Karpas-422 (cell line): ENCODE results near the gene MED15. TPM values are rescaled to one million over a fixed set of nuclear protein-coding genes. Genes with fewer than 3 reads are reported as not detected.
A peak's percentile ranks its signal among the peaks of the same experiment; 100 is the strongest.
"Not testable (repeated sequence)": the region's sequence is repeated elsewhere in the genome, so short reads cannot be mapped to it uniquely, and the experiment has no call there.

ENCODE experiments used
- DNase-seq: peaks from one replicate; pipeline ENCODE4 v3.0.0-alpha.2; 2015
- H2AFZ ChIP-seq: fragments of 200-600 bp; sonication (generic); 2 replicates; pipeline ENCODE4 v1.6.1; 2014; ENCODE audit warnings: antibody characterized with exemption, low read length, mixed read lengths
- H3K27ac ChIP-seq: fragments of 200-600 bp; sonication (generic); 2 replicates; pipeline ENCODE4 v1.5.1; 2014; ENCODE audit warnings: mild to moderate bottlenecking, low read length, moderate library complexity
- H3K27me3 ChIP-seq: fragments of 200-600 bp; sonication (generic); 2 replicates; pipeline ENCODE4 v1.6.1; 2014; ENCODE audit warnings: low read length, mixed read lengths
- H3K36me3 ChIP-seq: fragments of 200-600 bp; sonication (generic); 2 replicates; pipeline ENCODE4 v1.6.1; 2014; ENCODE audit warnings: low read length, mixed read lengths; ENCODE audit not compliant: insufficient read depth
- H3K4me1 ChIP-seq: fragments of 200-600 bp; sonication (generic); 2 replicates; pipeline ENCODE4 v1.6.1; 2014; ENCODE audit warnings: mild to moderate bottlenecking, low read length, mixed read lengths
- H3K4me2 ChIP-seq: fragments of 200-600 bp; sonication (generic); 2 replicates; pipeline ENCODE4 v1.6.1; 2014; ENCODE audit warnings: low read length, low read depth, mild to moderate bottlenecking; ENCODE audit not compliant: poor library complexity, severe bottlenecking
- H3K4me3 ChIP-seq: fragments of 200-600 bp; sonication (generic); 2 replicates; pipeline ENCODE4 v1.5.1; 2014; ENCODE audit warnings: mild to moderate bottlenecking, antibody characterized with exemption, low read length, mixed read lengths
- H3K79me2 ChIP-seq: fragments of 200-600 bp; sonication (generic); 2 replicates; pipeline ENCODE4 v1.6.1; 2014; ENCODE audit warnings: mild to moderate bottlenecking, low read length, mixed read lengths
- H3K9ac ChIP-seq: fragments of 200-600 bp; sonication (generic); 2 replicates; pipeline ENCODE4 v1.6.0; 2014; ENCODE audit warnings: low read length
- H3K9me2 ChIP-seq: fragments of 200-600 bp; sonication (generic), shearing (Covaris generic); replicated peaks from 2 replicates; pipeline ENCODE4 v1.6.0; 2014; ENCODE audit warnings: mild to moderate bottlenecking, low read length, moderate library complexity; ENCODE audit not compliant: insufficient read depth
- H3K9me3 ChIP-seq: fragments of 300-700, 200-600 bp; sonication (generic); 2 replicates; pipeline ENCODE4 v1.6.1; 2014; ENCODE audit warnings: low read length, mixed read lengths
- H4K20me1 ChIP-seq: fragments of 200-600 bp; sonication (generic); 2 replicates; pipeline ENCODE4 v1.6.1; 2014; ENCODE audit warnings: mild to moderate bottlenecking, antibody characterized with exemption, low read length, low read depth; ENCODE audit not compliant: insufficient read depth
- total RNA-seq: library from RNA; depleted of rRNA; stranded (reverse); fragments of >200 nt; shearing (Covaris generic); gene quantifications from 2 replicates; pipeline ENCODE4 v1.2.3, GENCODE V29; 2014; ENCODE audit warnings: low replicate concordance

MED15 gene
- total RNA-seq, 1 experiment from 2014 or later = 36.9 TPM

- Histone ChIP-seq H2AFZ (no peak overlapping the region), H3K27ac (no peak overlapping the region), H3K79me2 (peaks cover 5% of the 10 kb centered on the region), H3K27me3 (no peaks in the 10 kb centered on the region), H3K4me2 (no peak overlapping the region), H3K9me3 (no peaks in the 10 kb centered on the region), H3K36me3 (no peaks in the 10 kb centered on the region), H3K4me1 (peaks cover 9% of the 10 kb centered on the region), H3K9ac (no peak overlapping the region), H3K9me2 (no peaks in the 10 kb centered on the region), H3K4me3 (no peak overlapping the region), H4K20me1 (no peaks in the 10 kb centered on the region)
- DNase-seq = no peak
Observed at GRCh38 chr22:20499769-20500168, 7.6 kb upstream of the MED15 start.

- Histone ChIP-seq H3K9me2 (no peaks in the 10 kb centered on the region), H2AFZ (no peak overlapping the region), H3K36me3 (no peaks in the 10 kb centered on the region), H3K4me1 (peaks cover 9% of the 10 kb centered on the region), H3K27ac (no peak overlapping the region), H4K20me1 (peaks cover 1% of the 10 kb centered on the region; the same call in 1 of the 2 replicates), H3K27me3 (no peaks in the 10 kb centered on the region), H3K4me2 (no peak overlapping the region), H3K9ac (no peak overlapping the region), H3K4me3 (no peak overlapping the region), H3K79me2 (peaks cover 17% of the 10 kb centered on the region), H3K9me3 (no peaks in the 10 kb centered on the region)
- DNase-seq = no peak
Observed at GRCh38 chr22:20503816-20504215, 3.6 kb upstream of the MED15 start.

- not testable (repeated sequence) for H4K20me1 ChIP-seq, H3K9me3 ChIP-seq, H3K27me3 ChIP-seq, DNase-seq, H3K9ac ChIP-seq, H3K4me2 ChIP-seq, H2AFZ ChIP-seq, H3K4me3 ChIP-seq, H3K9me2 ChIP-seq, H3K36me3 ChIP-seq, H3K27ac ChIP-seq
- peaks cover 15% of the 10 kb centered on the region for H3K4me1 ChIP-seq
- peaks cover 23% of the 10 kb centered on the region for H3K79me2 ChIP-seq
Observed at GRCh38 chr22:20504293-20504922, 3.0 kb upstream of the MED15 start.

GRCh38 chr22:20506543-20507252 is 712 bp upstream of the MED15 start:
- no peak for DNase-seq
- Histone ChIP-seq H3K9me2 (no peaks in the 10 kb centered on the region), H3K36me3 (0 out of 2 replicates have a peak, but pooled peaks cover 5% of the 10 kb centered on the region), H3K27me3 (no peaks in the 10 kb centered on the region), H3K9me3 (no peaks in the 10 kb centered on the region), H4K20me1 (peaks cover 28% of the 10 kb centered on the region), H3K9ac (peak overlapping the region; percentile 83), H3K4me2 (peak overlapping the region; percentile 94), H2AFZ (peak overlapping the region; percentile 91; the same call in 1 of the 2 replicates), H3K4me3 (peak overlapping the region; percentile 83), H3K4me1 (peaks cover 36% of the 10 kb centered on the region), H3K79me2 (peaks cover 46% of the 10 kb centered on the region), H3K27ac (no peak overlapping the region)

GRCh38 chr22:20508067-20508755 is 801 bp downstream of the MED15 start:
- peak overlapping the region; percentile 94 for H3K4me2 ChIP-seq
- H4K20me1 ChIP-seq = peaks cover 28% of the 10 kb centered on the region
- H3K4me1 ChIP-seq = peaks cover 36% of the 10 kb centered on the region
- not testable (repeated sequence) for H2AFZ ChIP-seq, H3K36me3 ChIP-seq, H3K9me2 ChIP-seq, H3K9me3 ChIP-seq, H3K27me3 ChIP-seq
- DNase-seq = peak; percentile 50
- H3K27ac ChIP-seq = peak overlapping the region; percentile 44
- peak overlapping the region; percentile 83 for H3K4me3 ChIP-seq
- peaks cover 61% of the 10 kb centered on the region for H3K79me2 ChIP-seq
- H3K9ac ChIP-seq = peak overlapping the region; percentile 83

GRCh38 chr22:20508815-20509271 is 1.4 kb downstream of the MED15 start:
- Histone ChIP-seq H3K4me3 (peak overlapping the region; percentile 83), H4K20me1 (peaks cover 28% of the 10 kb centered on the region), H3K79me2 (peaks cover 67% of the 10 kb centered on the region), H3K9me2 (no peaks in the 10 kb centered on the region), H2AFZ (no peak overlapping the region), H3K9me3 (no peaks in the 10 kb centered on the region), H3K4me1 (peaks cover 36% of the 10 kb centered on the region), H3K36me3 (0 out of 2 replicates have a peak, but pooled peaks cover 5% of the 10 kb centered on the region), H3K4me2 (peak overlapping the region; percentile 94), H3K27ac (peak overlapping the region; percentile 68), H3K9ac (peak overlapping the region; percentile 83), H3K27me3 (no peaks in the 10 kb centered on the region)
- DNase-seq = peak; percentile 72

GRCh38 chr22:20509344-20510047 is 2.1 kb downstream of the MED15 start:
- Histone ChIP-seq H3K36me3 (0 out of 2 replicates have a peak, but pooled peaks cover 5% of the 10 kb centered on the region), H3K9ac (peak overlapping the region; percentile 83), H3K4me1 (peaks cover 36% of the 10 kb centered on the region), H3K4me3 (peak overlapping the region; percentile 83), H3K9me2 (no peaks in the 10 kb centered on the region), H3K4me2 (peak overlapping the region; percentile 94), H2AFZ (no peak overlapping the region), H3K27me3 (no peaks in the 10 kb centered on the region), H3K9me3 (no peaks in the 10 kb centered on the region), H4K20me1 (peaks cover 29% of the 10 kb centered on the region), H3K27ac (peak overlapping the region; percentile 68), H3K79me2 (peaks cover 74% of the 10 kb centered on the region)
- DNase-seq = peak; percentile 83
